Mucosa of gallbladder (tissue), 1 donor: Measurements from ENCODE around the gene IQSEC3. TPM values are rescaled to one million over a fixed set of nuclear protein-coding genes. Genes with fewer than 3 reads are reported as not detected.
"Not testable (repeated sequence)": the region's sequence is repeated elsewhere in the genome, so short reads cannot be mapped to it uniquely, and the experiment has no call there.

ENCODE experiments used
- DNase-seq: peaks from one replicate; pipeline ENCODE4 v3.0.0-alpha.2; 2020; ENCODE audit warnings: low spot score
- total RNA-seq: library from RNA; stranded (reverse); gene quantifications from one replicate; pipeline ENCODE4 v1.2.1, GENCODE V29; 2021
- donor health status: DM: no; HTN: no; CAD: no.

Gene IQSEC3
- total RNA-seq, 1 donor from 2014 or later, result 1.6 TPM

GRCh38 chr12:214003-214741 is 147.6 kb downstream of the IQSEC3 start, which contains the start of gene SLC6A12:
TSS of gene SLC6A12 (minus strand) at chr12:214157. CDS start at chr12:209986, 4,171 bp downstream.
- DNase-seq, result no peak

GRCh38 chr12:215116-215515 is 148.5 kb downstream of the IQSEC3 start:
- no peak for DNase-seq

GRCh38 chr12:217029-217428 is 150.5 kb downstream of the IQSEC3 start:
- DNase-seq, result not testable (repeated sequence)

GRCh38 chr12:218221-218620 is 151.7 kb downstream of the IQSEC3 start:
- DNase-seq, result no peak

GRCh38 chr12:218728-219590 is 152.4 kb downstream of the IQSEC3 start:
- no peak for DNase-seq

GRCh38 chr12:219891-220352 is 153.4 kb downstream of the IQSEC3 start:
- peak; percentile 71 for DNase-seq

- no peak for DNase-seq
These were observed 153.9 kb downstream of the IQSEC3 start for GRCh38 chr12:220491-220890.

- DNase-seq, result no peak
These were observed 154.5 kb downstream of the IQSEC3 start for GRCh38 chr12:220946-221550.

GRCh38 chr12:221736-222135 is 155.2 kb downstream of the IQSEC3 start:
- DNase-seq, result no peak

- DNase-seq, result no peak
These were observed 157.3 kb downstream of the IQSEC3 start for GRCh38 chr12:223841-224240.

- DNase-seq, result no peak
These were observed 157.8 kb downstream of the IQSEC3 start for GRCh38 chr12:224330-224729.

- DNase-seq, result no peak
These were observed 158.4 kb downstream of the IQSEC3 start for GRCh38 chr12:225012-225411.

- DNase-seq, result no peak
These were observed 159.8 kb downstream of the IQSEC3 start for GRCh38 chr12:226401-226800.

- DNase-seq, result no peak
These were observed 160.8 kb downstream of the IQSEC3 start for GRCh38 chr12:227286-227915.

Other genes with a start within 250 kb of the IQSEC3 start
- 1.2 TPM for gene SLC6A12, start 147.4 kb downstream of the IQSEC3 start, total RNA-seq
- 0.40 TPM for gene SLC6A13, start 196.1 kb downstream of the IQSEC3 start, total RNA-seq